ENCODE measurements around the gene NFIA. TPM values are rescaled to one million over a fixed set of nuclear protein-coding genes. Genes with fewer than 3 reads are reported as not detected.

The NFIA gene
- total and polyA plus RNA-seq, 4 experiments from 2014 or later: 5.1 to 7.3 (median 6.7) TPM

DNA sequence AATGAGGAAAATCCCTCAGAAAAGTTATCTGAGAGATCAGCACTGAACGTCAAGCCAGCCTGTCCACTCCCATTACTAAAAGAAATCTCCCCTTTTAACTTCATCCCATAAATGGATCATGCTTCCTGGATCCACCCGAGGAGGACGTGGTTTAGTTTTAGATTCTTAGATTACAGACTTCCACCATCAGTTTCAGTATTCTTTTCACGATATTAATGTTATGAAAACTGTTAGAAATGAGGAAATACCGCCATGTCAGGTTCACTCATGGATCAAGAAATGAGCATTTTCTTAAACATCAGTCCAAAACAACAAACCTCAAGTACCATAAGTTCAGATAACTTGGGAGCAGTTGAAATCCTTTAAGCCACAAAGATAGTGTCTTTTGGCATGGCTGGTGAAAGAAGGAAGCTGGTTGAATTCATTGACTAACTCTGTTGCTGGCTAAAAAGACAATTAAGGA lies 49.8 kb downstream of the NFIA start:
- no peak overlapping the region for H3K27ac ChIP-seq (ENCODE audit: low read depth, low read length)
- Mint-ChIP-seq H3K36me3 (peaks cover 0 to 3% of the 10 kb centered on the region in 2 donors), H3K27ac (no peak overlapping the region), H3K4me3 (peak overlapping the region in 1 of 8 donors; percentile 9), H3K4me1 (peaks cover 5 to 7% (median 6%) of the 10 kb centered on the region in 4 donors), H3K9me3 (no peaks in the 10 kb centered on the region), H3K27me3 (peaks cover 2 to 3% of the 10 kb centered on the region in 2 donors)
- H3K4me3 ChIP-seq (ENCODE audit: low read length in 2 of 2): no peak overlapping the region
- H3K36me3 ChIP-seq (ENCODE audit: insufficient read depth, low read length): no peaks in the 10 kb centered on the region
- H3K4me1 ChIP-seq (ENCODE audit: insufficient read depth, low read length): no peaks in the 10 kb centered on the region
- no peaks in the 10 kb centered on the region for H3K27me3 ChIP-seq (ENCODE audit: insufficient read depth, low read length)
- CTCF ChIA-PET (ENCODE audit: partially characterized antibody): no interaction called here
- DNase-seq: no peak
- intact Hi-C loops (cut with micrococcal nuclease): no loop called here
- POLR2A ChIA-PET (ENCODE audit: partially characterized antibody): no interaction called here
- H3K9me3 ChIP-seq (ENCODE audit: control insufficient read depth in 1 of 2, low read length in 2 of 2): no peaks in the 10 kb centered on the region

DNA sequence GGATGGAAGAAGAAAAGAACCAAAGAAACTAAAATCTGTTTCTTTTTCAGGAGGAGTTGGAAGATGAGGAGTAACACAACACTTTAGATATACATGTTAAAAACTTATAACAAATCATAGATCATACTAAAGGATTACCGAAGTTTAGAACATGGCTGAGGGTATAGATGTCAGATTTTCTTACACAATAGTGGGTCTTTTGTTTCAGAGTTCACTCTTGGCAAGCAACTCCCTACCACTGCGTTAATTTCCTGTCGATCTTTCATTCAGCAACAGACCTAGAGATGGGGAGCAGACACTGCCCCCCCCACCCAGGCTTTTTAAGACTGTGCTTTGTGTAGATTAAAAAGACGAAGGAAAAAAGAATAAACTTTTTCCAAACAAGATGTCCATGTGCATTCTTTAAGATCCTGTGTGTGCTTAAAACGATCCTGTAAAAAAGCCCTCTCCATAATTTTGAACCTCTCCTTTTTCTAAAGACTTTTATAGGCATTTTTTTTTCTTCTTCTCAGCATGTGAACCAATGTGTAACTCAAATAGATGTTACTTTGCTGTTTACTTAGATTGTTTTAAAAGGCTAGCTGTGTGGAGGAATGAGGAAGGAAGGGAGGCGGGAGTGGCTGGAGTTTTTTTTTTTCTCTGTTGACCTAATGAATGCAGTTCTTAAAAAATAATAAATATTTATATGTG lies 50.4 kb downstream of the NFIA start:
- ChIA-PET CTCF (ENCODE audit: partially characterized antibody) (no interaction called here), POLR2A (ENCODE audit: partially characterized antibody) (no interaction called here)
- intact Hi-C loops (cut with micrococcal nuclease): no loop called here
- Mint-ChIP-seq H3K27me3 (peaks cover 2 to 3% of the 10 kb centered on the region in 2 donors), H3K27ac (peak overlapping the region in 1 of 7 donors; percentile 8), H3K4me3 (no peak overlapping the region), H3K4me1 (peaks cover 5 to 7% (median 6%) of the 10 kb centered on the region in 4 donors), H3K36me3 (peaks cover 0 to 3% of the 10 kb centered on the region in 2 donors), H3K9me3 (no peaks in the 10 kb centered on the region)
- no peak for DNase-seq
- H3K27me3 ChIP-seq (ENCODE audit: insufficient read depth, low read length): no peaks in the 10 kb centered on the region
- no peaks in the 10 kb centered on the region for H3K4me1 ChIP-seq (ENCODE audit: insufficient read depth, low read length)
- H3K4me3 ChIP-seq (ENCODE audit: low read length in 2 of 2): no peak overlapping the region
- no peaks in the 10 kb centered on the region for H3K9me3 ChIP-seq (ENCODE audit: control insufficient read depth in 1 of 2, low read length in 2 of 2)
- no peak overlapping the region for H3K27ac ChIP-seq (ENCODE audit: low read depth, low read length)
- H3K36me3 ChIP-seq (ENCODE audit: insufficient read depth, low read length): no peaks in the 10 kb centered on the region

DNA sequence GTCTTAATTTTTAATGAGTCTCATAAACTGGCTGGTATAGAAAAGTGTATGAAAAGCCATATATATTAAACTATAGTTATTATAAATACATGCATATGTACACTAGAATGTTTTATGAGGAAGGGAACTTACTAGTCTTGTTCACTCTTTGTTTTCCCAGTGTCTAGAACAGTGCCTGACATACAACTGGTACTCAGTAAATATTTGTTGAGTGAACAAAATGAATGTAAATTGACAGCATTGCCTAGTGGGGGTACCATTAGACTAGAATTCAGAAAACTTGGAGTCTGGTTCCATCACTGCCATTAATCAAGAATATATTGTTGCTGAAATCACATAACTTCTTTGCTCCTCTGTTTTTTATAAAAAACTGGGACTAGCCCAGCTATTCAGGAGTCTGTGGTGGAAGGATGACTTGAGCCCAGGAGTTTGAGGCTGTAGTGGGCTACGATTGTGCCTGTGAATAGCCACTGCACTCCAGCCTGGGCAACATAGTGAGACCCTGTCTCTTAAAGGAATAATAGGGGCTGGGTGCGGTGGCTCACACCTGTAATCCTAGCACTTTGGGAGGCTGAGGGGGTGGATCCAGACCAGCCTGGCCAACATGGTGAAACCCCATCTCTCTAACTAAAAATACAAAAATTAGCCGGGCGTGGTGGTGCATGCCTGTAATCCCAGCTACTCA lies 51.1 kb downstream of the NFIA start:
- Histone ChIP-seq H3K27ac (ENCODE audit: low read depth, low read length) (no peak overlapping the region), H3K4me1 (ENCODE audit: insufficient read depth, low read length) (no peaks in the 10 kb centered on the region), H3K36me3 (ENCODE audit: insufficient read depth, low read length) (no peaks in the 10 kb centered on the region), H3K27me3 (ENCODE audit: insufficient read depth, low read length) (no peaks in the 10 kb centered on the region), H3K9me3 (ENCODE audit: control insufficient read depth in 1 of 2, low read length in 2 of 2) (no peaks in the 10 kb centered on the region), H3K4me3 (ENCODE audit: low read length in 2 of 2) (no peak overlapping the region)
- no peaks in the 10 kb centered on the region for H3K9me3 Mint-ChIP-seq
- CTCF ChIA-PET (ENCODE audit: partially characterized antibody): interaction anchor here (1.4 kb wide), 1 partner anchor 24 kb away, joined by 4 read pairs; no protein-coding TSS in a partner anchor
- H3K4me1 Mint-ChIP-seq: peaks cover 5 to 7% (median 6%) of the 10 kb centered on the region in 4 donors
- POLR2A ChIA-PET (ENCODE audit: partially characterized antibody): no interaction called here
- H3K36me3 Mint-ChIP-seq: peaks cover 0 to 3% of the 10 kb centered on the region in 2 donors
- no peak overlapping the region for H3K27ac Mint-ChIP-seq
- DNase-seq: no peak
- peaks cover 2 to 3% of the 10 kb centered on the region in 2 donors for H3K27me3 Mint-ChIP-seq
- intact Hi-C loops (cut with micrococcal nuclease): no loop called here
- no peak overlapping the region for H3K4me3 Mint-ChIP-seq

DNA sequence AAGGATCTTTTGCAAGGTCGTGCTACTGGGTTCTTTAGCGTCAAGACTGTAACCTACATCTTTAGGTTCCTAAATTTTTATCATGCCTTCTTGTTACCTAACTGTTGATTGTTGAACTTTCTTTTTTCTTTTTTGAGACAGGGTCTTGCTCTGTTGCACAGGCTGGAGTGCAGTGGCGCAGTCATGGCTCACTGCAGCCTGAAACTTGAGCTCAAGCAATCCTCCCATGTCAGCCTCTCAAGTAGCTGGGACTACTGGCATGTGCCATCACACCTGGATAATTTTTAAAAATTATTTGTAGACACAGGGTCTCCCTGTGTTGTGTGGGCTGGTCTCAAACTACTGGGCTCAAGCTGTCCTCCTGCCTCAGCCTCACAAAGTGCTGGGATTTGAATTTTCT lies 52.9 kb downstream of the NFIA start:
- Histone ChIP-seq H3K9me3 (ENCODE audit: control insufficient read depth in 1 of 2, low read length in 2 of 2) (no peaks in the 10 kb centered on the region), H3K4me3 (ENCODE audit: low read length in 2 of 2) (no peak overlapping the region), H3K27me3 (ENCODE audit: insufficient read depth, low read length) (no peaks in the 10 kb centered on the region), H3K4me1 (ENCODE audit: insufficient read depth, low read length) (no peaks in the 10 kb centered on the region), H3K36me3 (ENCODE audit: insufficient read depth, low read length) (no peaks in the 10 kb centered on the region), H3K27ac (ENCODE audit: low read depth, low read length) (no peak overlapping the region)
- no peak overlapping the region for H3K4me3 Mint-ChIP-seq
- H3K27me3 Mint-ChIP-seq: peaks cover 2 to 3% of the 10 kb centered on the region in 2 donors
- POLR2A ChIA-PET (ENCODE audit: partially characterized antibody): no interaction called here
- H3K4me1 Mint-ChIP-seq: peaks cover 5 to 7% (median 6%) of the 10 kb centered on the region in 4 donors
- intact Hi-C loops (cut with micrococcal nuclease): no loop called here
- H3K36me3 Mint-ChIP-seq: peaks cover 0 to 3% of the 10 kb centered on the region in 2 donors
- H3K27ac Mint-ChIP-seq: no peak overlapping the region
- CTCF ChIA-PET (ENCODE audit: partially characterized antibody): interaction anchor here (1.2 kb wide), 1 partner anchor 15 kb away, joined by 3 read pairs; no protein-coding TSS in a partner anchor
- H3K9me3 Mint-ChIP-seq: no peaks in the 10 kb centered on the region
- no peak for DNase-seq

DNA sequence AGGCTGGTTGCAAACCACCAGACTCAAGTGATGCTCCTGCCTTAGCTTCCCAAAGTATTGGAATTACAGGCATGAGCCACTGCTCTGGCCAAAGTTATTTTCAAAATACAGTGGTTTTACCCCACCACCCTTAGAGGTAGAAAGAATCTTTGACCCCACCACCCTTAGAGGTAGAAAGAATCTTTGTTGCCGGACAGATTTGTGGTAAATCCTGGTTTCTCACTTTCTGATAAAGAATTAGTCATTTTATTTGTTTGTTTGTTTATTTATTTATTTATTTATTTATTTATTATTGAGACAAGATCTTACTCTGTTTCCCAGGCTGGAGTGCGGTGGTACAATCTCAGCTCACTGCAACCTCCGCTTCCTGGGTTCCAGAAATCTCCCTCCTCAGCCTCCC lies 55.9 kb downstream of the NFIA start:
- no peak for DNase-seq
- intact Hi-C loops (cut with micrococcal nuclease): no loop called here
- Mint-ChIP-seq H3K4me1 (no peaks in the 10 kb centered on the region), H3K4me3 (no peak overlapping the region), H3K9me3 (no peaks in the 10 kb centered on the region), H3K36me3 (no peaks in the 10 kb centered on the region), H3K27ac (no peak overlapping the region), H3K27me3 (peaks cover 0 to 3% of the 10 kb centered on the region in 2 donors)
- Histone ChIP-seq H3K4me3 (ENCODE audit: low read length in 2 of 2) (no peak overlapping the region), H3K9me3 (ENCODE audit: control insufficient read depth in 1 of 2, low read length in 2 of 2) (no peaks in the 10 kb centered on the region), H3K4me1 (ENCODE audit: insufficient read depth, low read length) (no peaks in the 10 kb centered on the region), H3K36me3 (ENCODE audit: insufficient read depth, low read length) (no peaks in the 10 kb centered on the region), H3K27me3 (ENCODE audit: insufficient read depth, low read length) (no peaks in the 10 kb centered on the region), H3K27ac (ENCODE audit: low read depth, low read length) (no peak overlapping the region)
- POLR2A ChIA-PET (ENCODE audit: partially characterized antibody): no interaction called here
- CTCF ChIA-PET (ENCODE audit: partially characterized antibody): no interaction called here

DNA sequence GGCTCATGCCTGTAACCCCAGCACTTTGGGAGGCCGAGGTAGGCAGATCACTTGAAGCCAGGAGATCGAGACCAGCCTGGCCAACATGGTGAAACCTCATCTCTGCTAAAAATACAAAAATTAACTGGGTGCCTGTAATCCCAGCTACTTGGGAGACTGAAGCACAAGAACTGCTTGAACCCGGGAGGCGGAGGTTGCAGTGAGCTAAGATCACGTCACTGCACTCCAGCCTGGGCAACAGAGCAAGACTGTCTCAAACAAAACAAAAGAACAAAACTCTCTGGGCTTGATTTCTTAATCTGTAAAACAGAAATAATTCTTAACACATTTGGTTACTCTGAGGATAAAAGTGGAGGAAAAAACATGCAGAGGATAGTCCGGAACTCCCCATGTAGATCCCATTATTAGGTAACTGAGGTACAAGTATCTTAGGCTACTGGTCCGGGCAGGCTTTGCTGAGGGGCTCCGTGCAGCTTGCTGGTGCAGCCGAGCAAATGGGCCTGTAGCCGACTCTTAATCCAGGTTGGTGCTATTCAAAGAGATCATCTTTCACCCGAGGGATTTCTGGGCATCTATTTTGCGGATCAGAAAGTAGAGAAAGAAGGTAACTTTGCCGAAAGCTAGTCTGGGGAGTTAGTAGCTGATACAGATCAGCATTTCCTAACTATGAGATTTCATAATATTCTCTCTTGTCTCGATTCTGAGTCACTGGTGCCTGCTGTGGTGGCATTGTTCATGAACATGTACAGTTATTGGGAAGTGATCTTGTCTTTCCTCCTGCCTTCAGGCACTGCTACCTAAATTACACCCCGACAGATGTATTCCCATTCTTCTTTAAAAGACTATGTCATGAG lies 56.8 kb downstream of the NFIA start:
- Histone ChIP-seq H3K36me3 (ENCODE audit: insufficient read depth, low read length) (no peaks in the 10 kb centered on the region), H3K27me3 (ENCODE audit: insufficient read depth, low read length) (no peaks in the 10 kb centered on the region), H3K4me3 (ENCODE audit: low read length in 2 of 2) (no peak overlapping the region), H3K4me1 (ENCODE audit: insufficient read depth, low read length) (no peaks in the 10 kb centered on the region), H3K9me3 (ENCODE audit: control insufficient read depth in 1 of 2, low read length in 2 of 2) (no peaks in the 10 kb centered on the region), H3K27ac (ENCODE audit: low read depth, low read length) (no peak overlapping the region)
- peaks cover 0 to under 1% of the 10 kb centered on the region in 2 donors for H3K27me3 Mint-ChIP-seq
- no peak for DNase-seq
- no peaks in the 10 kb centered on the region for H3K4me1 Mint-ChIP-seq
- H3K27ac Mint-ChIP-seq: no peak overlapping the region
- H3K4me3 Mint-ChIP-seq: no peak overlapping the region
- H3K9me3 Mint-ChIP-seq: no peaks in the 10 kb centered on the region
- H3K36me3 Mint-ChIP-seq: no peaks in the 10 kb centered on the region
- ChIA-PET POLR2A (ENCODE audit: partially characterized antibody) (no interaction called here), CTCF (ENCODE audit: partially characterized antibody) (interaction anchor here (2.6 kb wide), 1 partner anchor 90 kb away, joined by 12 read pairs; no protein-coding TSS in a partner anchor)
- intact Hi-C loops (cut with micrococcal nuclease): no loop called here

All from CD4-positive, alpha-beta memory T cell (primary cell).